Karpas-422 (cell line): ENCODE data around the gene SCGB1A1. TPM values are rescaled to one million over a fixed set of nuclear protein-coding genes. Genes with fewer than 3 reads are reported as not detected.
"Not testable (repeated sequence)": the region's sequence is repeated elsewhere in the genome, so short reads cannot be mapped to it uniquely, and the experiment has no call there.

Experiments
- DNase-seq: peaks from one replicate; pipeline ENCODE4 v3.0.0-alpha.2; 2015
- H2AFZ ChIP-seq: fragments of 200-600 bp; sonication (generic); 2 replicates; pipeline ENCODE4 v1.6.1; 2014; ENCODE audit warnings: antibody characterized with exemption, low read length, mixed read lengths
- H3K27ac ChIP-seq: fragments of 200-600 bp; sonication (generic); 2 replicates; pipeline ENCODE4 v1.5.1; 2014; ENCODE audit warnings: mild to moderate bottlenecking, low read length, moderate library complexity
- H3K27me3 ChIP-seq: fragments of 200-600 bp; sonication (generic); 2 replicates; pipeline ENCODE4 v1.6.1; 2014; ENCODE audit warnings: low read length, mixed read lengths
- H3K36me3 ChIP-seq: fragments of 200-600 bp; sonication (generic); 2 replicates; pipeline ENCODE4 v1.6.1; 2014; ENCODE audit warnings: low read length, mixed read lengths; ENCODE audit not compliant: insufficient read depth
- H3K4me1 ChIP-seq: fragments of 200-600 bp; sonication (generic); 2 replicates; pipeline ENCODE4 v1.6.1; 2014; ENCODE audit warnings: mild to moderate bottlenecking, low read length, mixed read lengths
- H3K4me2 ChIP-seq: fragments of 200-600 bp; sonication (generic); 2 replicates; pipeline ENCODE4 v1.6.1; 2014; ENCODE audit warnings: low read length, low read depth, mild to moderate bottlenecking; ENCODE audit not compliant: poor library complexity, severe bottlenecking
- H3K4me3 ChIP-seq: fragments of 200-600 bp; sonication (generic); 2 replicates; pipeline ENCODE4 v1.5.1; 2014; ENCODE audit warnings: mild to moderate bottlenecking, antibody characterized with exemption, low read length, mixed read lengths
- H3K79me2 ChIP-seq: fragments of 200-600 bp; sonication (generic); 2 replicates; pipeline ENCODE4 v1.6.1; 2014; ENCODE audit warnings: mild to moderate bottlenecking, low read length, mixed read lengths
- H3K9ac ChIP-seq: fragments of 200-600 bp; sonication (generic); 2 replicates; pipeline ENCODE4 v1.6.0; 2014; ENCODE audit warnings: low read length
- H3K9me2 ChIP-seq: fragments of 200-600 bp; sonication (generic), shearing (Covaris generic); replicated peaks from 2 replicates; pipeline ENCODE4 v1.6.0; 2014; ENCODE audit warnings: mild to moderate bottlenecking, low read length, moderate library complexity; ENCODE audit not compliant: insufficient read depth
- H3K9me3 ChIP-seq: fragments of 300-700, 200-600 bp; sonication (generic); 2 replicates; pipeline ENCODE4 v1.6.1; 2014; ENCODE audit warnings: low read length, mixed read lengths
- H4K20me1 ChIP-seq: fragments of 200-600 bp; sonication (generic); 2 replicates; pipeline ENCODE4 v1.6.1; 2014; ENCODE audit warnings: mild to moderate bottlenecking, antibody characterized with exemption, low read length, low read depth; ENCODE audit not compliant: insufficient read depth
- total RNA-seq: library from RNA; depleted of rRNA; stranded (reverse); fragments of >200 nt; shearing (Covaris generic); gene quantifications from 2 replicates; pipeline ENCODE4 v1.2.3, GENCODE V29; 2014; ENCODE audit warnings: low replicate concordance

The SCGB1A1 gene
- total RNA-seq, 1 experiment from 2014 or later: not detected

GRCh38 chr11:62443390-62444235, 24.8 kb downstream of the SCGB1A1 start:
- Histone ChIP-seq H3K9ac (no peak overlapping the region), H3K9me3 (no peaks in the 10 kb centered on the region), H3K4me1 (peaks cover 11% of the 10 kb centered on the region), H3K4me2 (peak overlapping the region; percentile 8), H3K4me3 (no peak overlapping the region), H3K36me3 (no peaks in the 10 kb centered on the region), H3K9me2 (no peaks in the 10 kb centered on the region), H4K20me1 (no peaks in the 10 kb centered on the region), H3K27me3 (0 out of 2 replicates have a peak, but pooled peaks cover 3% of the 10 kb centered on the region), H3K79me2 (no peaks in the 10 kb centered on the region), H2AFZ (no peak overlapping the region), H3K27ac (no peak overlapping the region)
- DNase-seq: no peak

GRCh38 chr11:62444236-62444833, 25.5 kb downstream of the SCGB1A1 start:
- peak overlapping the region; percentile 8 for H3K4me2 ChIP-seq
- no peaks in the 10 kb centered on the region for H3K36me3 ChIP-seq
- no peaks in the 10 kb centered on the region for H3K9me2 ChIP-seq
- H3K4me1 ChIP-seq: peaks cover 11% of the 10 kb centered on the region
- DNase-seq: no peak
- H3K27me3 ChIP-seq: 0 out of 2 replicates have a peak, but pooled peaks cover 3% of the 10 kb centered on the region
- H4K20me1 ChIP-seq: no peaks in the 10 kb centered on the region
- no peak overlapping the region for H2AFZ ChIP-seq
- no peak overlapping the region for H3K9ac ChIP-seq
- H3K79me2 ChIP-seq: no peaks in the 10 kb centered on the region
- no peak overlapping the region for H3K27ac ChIP-seq
- H3K4me3 ChIP-seq: no peak overlapping the region
- no peaks in the 10 kb centered on the region for H3K9me3 ChIP-seq

- Histone ChIP-seq H3K36me3 (no peaks in the 10 kb centered on the region), H3K9ac (no peak overlapping the region), H3K9me2 (no peaks in the 10 kb centered on the region), H3K4me3 (no peak overlapping the region), H3K4me1 (peaks cover 11% of the 10 kb centered on the region), H4K20me1 (no peaks in the 10 kb centered on the region), H3K27ac (no peak overlapping the region), H3K4me2 (no peak overlapping the region), H3K9me3 (no peaks in the 10 kb centered on the region), H3K79me2 (no peaks in the 10 kb centered on the region), H3K27me3 (0 out of 2 replicates have a peak, but pooled peaks cover 3% of the 10 kb centered on the region), H2AFZ (no peak overlapping the region)
- no peak for DNase-seq
Measured at GRCh38 chr11:62444835-62445234, 26.0 kb downstream of the SCGB1A1 start.

- DNase-seq: no peak
- no peak overlapping the region for H3K27ac ChIP-seq
- H3K9me2 ChIP-seq: no peaks in the 10 kb centered on the region
Measured at GRCh38 chr11:62445314-62445740, 26.5 kb downstream of the SCGB1A1 start.

GRCh38 chr11:62446091-62446490, 27.3 kb downstream of the SCGB1A1 start:
- no peak overlapping the region for H3K4me2 ChIP-seq
- H2AFZ ChIP-seq: no peak overlapping the region
- H3K4me1 ChIP-seq: peaks cover 11% of the 10 kb centered on the region
- no peak overlapping the region for H3K27ac ChIP-seq
- H3K4me3 ChIP-seq: no peak overlapping the region
- no peaks in the 10 kb centered on the region for H4K20me1 ChIP-seq
- H3K9me2 ChIP-seq: no peaks in the 10 kb centered on the region
- no peaks in the 10 kb centered on the region for H3K9me3 ChIP-seq
- H3K9ac ChIP-seq: no peak overlapping the region
- H3K36me3 ChIP-seq: no peaks in the 10 kb centered on the region
- H3K27me3 ChIP-seq: 0 out of 2 replicates have a peak, but pooled peaks cover 3% of the 10 kb centered on the region
- no peak for DNase-seq
- no peaks in the 10 kb centered on the region for H3K79me2 ChIP-seq

More at GRCh38 chr11:62445314-62445740, 26.5 kb downstream of the SCGB1A1 start:
- H3K4me1 ChIP-seq: peaks cover 11% of the 10 kb centered on the region
- H3K9ac ChIP-seq: no peak overlapping the region
- no peak overlapping the region for H3K4me3 ChIP-seq
- 0 out of 2 replicates have a peak, but pooled peaks cover 3% of the 10 kb centered on the region for H3K27me3 ChIP-seq
- no peaks in the 10 kb centered on the region for H3K9me3 ChIP-seq
- no peak overlapping the region for H2AFZ ChIP-seq
- no peak overlapping the region for H3K4me2 ChIP-seq
- no peaks in the 10 kb centered on the region for H3K79me2 ChIP-seq
- no peaks in the 10 kb centered on the region for H3K36me3 ChIP-seq
- no peaks in the 10 kb centered on the region for H4K20me1 ChIP-seq

- no peak overlapping the region for H3K4me2 ChIP-seq
Measured at GRCh38 chr11:62449451-62449851, 30.6 kb downstream of the SCGB1A1 start.

GRCh38 chr11:62449912-62450311, 31.1 kb downstream of the SCGB1A1 start:
- not testable (repeated sequence) for H3K9ac ChIP-seq, H3K9me3 ChIP-seq, H3K4me1 ChIP-seq, H3K4me2 ChIP-seq, H3K36me3 ChIP-seq, H2AFZ ChIP-seq, H3K9me2 ChIP-seq, DNase-seq, H4K20me1 ChIP-seq, H3K27ac ChIP-seq, H3K4me3 ChIP-seq, H3K79me2 ChIP-seq, H3K27me3 ChIP-seq

More at GRCh38 chr11:62449451-62449851, 30.6 kb downstream of the SCGB1A1 start:
- Histone ChIP-seq H3K9me3 (no peaks in the 10 kb centered on the region), H3K4me1 (peaks cover 3% of the 10 kb centered on the region), H3K9me2 (no peaks in the 10 kb centered on the region), H3K36me3 (no peaks in the 10 kb centered on the region), H4K20me1 (no peaks in the 10 kb centered on the region), H3K27ac (no peak overlapping the region), H3K27me3 (no peaks in the 10 kb centered on the region), H3K79me2 (no peaks in the 10 kb centered on the region), H2AFZ (no peak overlapping the region), H3K9ac (no peak overlapping the region), H3K4me3 (no peak overlapping the region)
- no peak for DNase-seq

GRCh38 chr11:62450543-62451240, 31.9 kb downstream of the SCGB1A1 start:
- Histone ChIP-seq H3K27me3 (no peaks in the 10 kb centered on the region), H3K4me1 (no peaks in the 10 kb centered on the region), H3K4me3 (no peak overlapping the region), H3K9ac (no peak overlapping the region), H3K36me3 (no peaks in the 10 kb centered on the region), H3K9me3 (no peaks in the 10 kb centered on the region), H4K20me1 (no peaks in the 10 kb centered on the region), H3K4me2 (no peak overlapping the region), H2AFZ (no peak overlapping the region), H3K27ac (no peak overlapping the region), H3K79me2 (no peaks in the 10 kb centered on the region), H3K9me2 (no peaks in the 10 kb centered on the region)
- no peak for DNase-seq
